GM12801 (cell line): Measurements from ENCODE around the gene RPGRIP1L.

Experiments
- TF ChIP-seq, protein P1 (sequence below): IDR thresholded peaks from one replicate; pipeline ENCODE4 v1.5.1; 2011; ENCODE audit warnings: control low read depth; ENCODE audit not compliant: insufficient read length; ENCODE audit errors: extremely low read depth

Gene RPGRIP1L

DNA sequence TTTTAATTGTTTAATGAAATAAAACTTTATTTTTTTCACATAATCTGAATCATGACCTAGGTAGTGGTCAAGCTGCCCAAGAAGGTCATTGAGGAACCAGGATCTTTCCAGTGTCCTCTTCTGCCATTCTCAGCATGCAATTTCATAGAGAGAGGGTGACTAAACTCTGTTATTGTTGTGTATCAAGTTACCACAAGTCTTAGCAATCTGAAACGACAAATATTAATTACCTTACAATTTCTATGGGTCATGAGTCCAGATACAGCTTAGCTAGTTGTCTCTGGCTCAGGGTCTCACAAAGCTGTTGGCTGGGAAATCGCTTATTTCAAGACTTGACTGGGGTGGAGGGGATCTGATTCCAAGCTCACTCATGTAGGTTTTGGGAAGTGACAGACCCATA lies 37.9 kb upstream of the RPGRIP1L start:
- TF ChIP-seq, protein P1, sequence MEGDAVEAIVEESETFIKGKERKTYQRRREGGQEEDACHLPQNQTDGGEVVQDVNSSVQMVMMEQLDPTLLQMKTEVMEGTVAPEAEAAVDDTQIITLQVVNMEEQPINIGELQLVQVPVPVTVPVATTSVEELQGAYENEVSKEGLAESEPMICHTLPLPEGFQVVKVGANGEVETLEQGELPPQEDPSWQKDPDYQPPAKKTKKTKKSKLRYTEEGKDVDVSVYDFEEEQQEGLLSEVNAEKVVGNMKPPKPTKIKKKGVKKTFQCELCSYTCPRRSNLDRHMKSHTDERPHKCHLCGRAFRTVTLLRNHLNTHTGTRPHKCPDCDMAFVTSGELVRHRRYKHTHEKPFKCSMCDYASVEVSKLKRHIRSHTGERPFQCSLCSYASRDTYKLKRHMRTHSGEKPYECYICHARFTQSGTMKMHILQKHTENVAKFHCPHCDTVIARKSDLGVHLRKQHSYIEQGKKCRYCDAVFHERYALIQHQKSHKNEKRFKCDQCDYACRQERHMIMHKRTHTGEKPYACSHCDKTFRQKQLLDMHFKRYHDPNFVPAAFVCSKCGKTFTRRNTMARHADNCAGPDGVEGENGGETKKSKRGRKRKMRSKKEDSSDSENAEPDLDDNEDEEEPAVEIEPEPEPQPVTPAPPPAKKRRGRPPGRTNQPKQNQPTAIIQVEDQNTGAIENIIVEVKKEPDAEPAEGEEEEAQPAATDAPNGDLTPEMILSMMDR, result no peak

DNA sequence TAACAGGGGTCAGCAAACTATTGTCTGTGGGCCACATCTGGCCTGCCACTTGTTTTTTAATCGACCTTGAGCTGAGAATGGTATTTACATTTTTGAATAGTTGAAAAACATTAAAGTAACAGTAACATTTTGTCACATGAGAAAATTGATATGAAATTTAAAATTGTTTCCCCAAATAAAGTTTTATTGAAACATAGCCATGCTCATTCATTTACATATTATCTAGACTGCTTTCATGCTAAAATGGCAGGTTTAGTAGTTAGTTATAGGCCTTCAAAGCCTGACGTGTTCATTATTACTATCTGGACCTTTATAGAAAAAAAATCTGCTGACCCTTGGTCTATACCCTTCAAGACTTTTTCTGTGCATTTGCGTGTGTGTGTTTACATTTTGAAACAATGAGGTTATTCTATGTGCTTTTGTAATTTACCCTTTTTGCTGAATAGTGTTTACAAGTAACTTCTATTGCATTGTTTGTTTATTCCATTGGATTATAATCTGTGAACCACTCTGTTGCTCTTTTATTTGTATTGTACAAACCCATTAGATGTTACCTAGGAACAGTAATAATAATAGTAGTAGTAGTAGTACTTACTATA lies 37.4 kb upstream of the RPGRIP1L start:
- TF ChIP-seq, protein P1, result no peak

DNA sequence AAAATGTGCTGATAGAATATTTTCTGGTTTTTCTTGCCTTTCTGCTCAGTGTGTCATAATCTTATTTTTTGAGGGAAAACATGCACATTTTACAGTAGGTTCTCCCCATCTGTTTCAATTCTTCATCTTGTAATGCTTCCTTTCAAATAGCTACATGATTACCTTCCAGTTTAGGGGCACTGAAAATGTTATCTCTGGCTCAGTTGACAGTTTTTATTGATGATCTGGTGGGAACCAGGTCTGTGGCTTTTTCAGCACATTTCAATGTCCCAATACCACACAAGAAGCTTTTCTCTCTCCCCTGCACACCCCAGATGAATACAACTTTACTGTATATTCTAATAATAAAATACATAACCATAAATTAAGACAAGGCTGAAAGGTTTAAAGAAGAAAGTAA lies 36.8 kb upstream of the RPGRIP1L start:
- TF ChIP-seq, protein P1, result no peak

DNA sequence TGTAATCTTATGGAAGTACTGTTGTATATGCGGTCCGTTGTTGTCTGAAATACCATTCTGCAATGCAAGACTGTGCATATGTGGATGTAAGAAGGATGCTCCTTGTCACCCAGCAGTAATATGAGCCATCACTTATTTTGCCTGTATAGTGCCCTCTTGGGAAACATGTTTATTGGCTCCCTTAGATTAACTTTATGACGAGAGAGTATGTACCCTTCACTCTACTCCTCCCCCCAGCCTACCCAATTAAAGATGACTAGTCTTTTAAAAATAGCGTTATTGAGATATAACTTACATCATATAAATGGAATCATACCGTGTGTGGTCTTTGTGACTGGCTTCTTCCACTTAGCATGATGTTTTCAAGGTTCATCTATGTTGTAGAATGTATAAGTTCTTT lies 33.9 kb upstream of the RPGRIP1L start:
- TF ChIP-seq, protein P1, result no peak

DNA sequence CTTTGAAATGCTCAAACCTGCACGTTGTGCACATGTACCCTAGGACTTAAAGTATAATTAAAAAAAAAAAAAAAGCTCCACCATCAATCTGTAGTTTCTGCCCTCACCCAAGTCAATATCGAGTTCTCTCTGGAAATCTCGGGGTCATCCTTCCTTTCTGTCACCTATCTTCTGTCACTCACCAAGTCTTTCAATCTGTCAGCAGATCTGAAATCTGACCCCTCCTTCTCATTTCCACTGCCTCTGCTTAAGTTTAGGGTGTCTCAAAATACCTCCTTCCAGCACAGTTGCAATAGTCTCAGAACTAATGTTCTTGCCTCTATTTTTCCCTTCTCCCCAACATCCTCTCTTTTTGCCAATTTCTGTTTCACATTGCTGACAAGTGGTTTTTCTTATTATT lies 32.6 kb upstream of the RPGRIP1L start:
- TF ChIP-seq, protein P1, result no peak

DNA sequence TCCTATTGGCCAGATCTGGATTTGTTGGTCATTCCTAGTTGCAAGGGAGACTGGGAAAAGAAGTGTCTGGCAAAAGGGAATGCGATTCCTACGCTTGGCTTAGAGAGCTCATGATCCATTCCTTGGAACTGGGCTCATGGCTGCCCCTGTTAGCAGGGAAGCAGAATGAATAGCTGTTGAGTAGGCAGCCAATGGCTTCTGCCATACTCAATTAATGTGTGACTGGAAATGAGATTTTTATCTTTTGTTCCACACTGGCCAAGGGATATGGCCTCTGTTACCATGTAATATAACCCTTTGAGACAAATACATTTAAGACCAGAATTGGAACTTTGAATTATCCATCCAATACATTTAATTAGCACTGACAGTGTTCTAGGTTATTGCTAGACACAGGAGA lies 31.2 kb upstream of the RPGRIP1L start:
- TF ChIP-seq, protein P1, result no peak

DNA sequence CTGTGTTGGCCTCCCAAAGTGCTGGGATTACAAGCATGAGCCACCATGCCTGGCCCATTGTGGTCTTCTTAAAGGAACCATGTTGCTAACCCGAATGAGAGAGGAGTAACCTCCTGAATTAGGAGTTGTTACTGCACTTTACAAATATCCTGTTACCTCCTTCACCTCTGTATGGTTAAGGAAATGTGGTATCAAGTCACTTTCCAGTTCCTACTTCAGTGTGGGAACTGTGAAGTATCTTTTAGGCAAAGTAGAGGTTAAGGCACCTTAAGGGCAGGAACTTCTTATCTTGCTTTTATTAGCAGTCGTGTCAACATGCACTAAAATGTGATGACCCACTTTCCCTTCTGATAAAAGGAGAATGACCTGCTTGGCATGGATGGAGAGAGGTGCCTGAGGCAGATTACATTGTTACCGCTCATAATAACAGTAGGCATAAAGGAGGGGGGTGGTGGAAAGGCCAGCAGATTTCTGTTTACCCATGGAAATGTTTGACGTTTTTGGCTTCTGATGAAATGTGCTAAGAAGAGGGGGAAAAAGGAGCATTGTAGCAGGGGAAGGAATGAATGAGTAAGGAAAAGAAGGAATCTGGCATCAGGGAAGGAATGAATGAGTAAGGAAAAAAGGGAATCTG lies 28.8 kb upstream of the RPGRIP1L start:
- TF ChIP-seq, protein P1, result no peak
